Small intestine (tissue), 7 donors: Measurements from ENCODE around the gene CNIH2. TPM values are rescaled to one million over a fixed set of nuclear protein-coding genes. Genes with fewer than 3 reads are reported as not detected.
"Not testable (repeated sequence)": the region's sequence is repeated elsewhere in the genome, so short reads cannot be mapped to it uniquely, and the experiment has no call there.

ENCODE experiments used
- DNase-seq, 2 donors: peaks; one replicate each; pipeline versions ENCODE4 v3.0.0 to v3.0.0-alpha.2; 2013
- FAIRE-seq: peaks from 2 replicates; lab custom pipeline; 2012; peaks lifted over from hg19 to GRCh38; lab: Jason Lieb, UNC
- H3K27ac ChIP-seq, 3 donors: one replicate each; pipeline ENCODE4 v1.5.1; 2013; ENCODE audit warnings: low read length in 2 of 3, mild to moderate bottlenecking in 2 of 3, control low read depth in 1 of 3, inconsistent platforms in 1 of 3, low read depth in 1 of 3, moderate library complexity in 1 of 3
- H3K27me3 ChIP-seq, 3 donors: one replicate each; pipeline ENCODE4 v1.6.1; 2013; ENCODE audit warnings: low read length in 3 of 3, inconsistent platforms in 1 of 3; ENCODE audit not compliant: control insufficient read depth in 3 of 3, insufficient read depth in 3 of 3
- H3K36me3 ChIP-seq, 3 donors: one replicate each; pipeline ENCODE4 v1.6.1; 2013; ENCODE audit warnings: low read length in 3 of 3, inconsistent platforms in 1 of 3, low read depth in 1 of 3, mild to moderate bottlenecking in 1 of 3, moderate library complexity in 1 of 3; ENCODE audit not compliant: control insufficient read depth in 3 of 3, insufficient read depth in 2 of 3
- H3K4me1 ChIP-seq, 3 donors: one replicate each; pipeline ENCODE4 v1.6.1; 2013; ENCODE audit warnings: low read length in 2 of 3, inconsistent platforms in 1 of 3, low read depth in 1 of 3, mild to moderate bottlenecking in 1 of 3, moderate library complexity in 1 of 3; ENCODE audit not compliant: control insufficient read depth in 3 of 3, insufficient read depth in 2 of 3
- H3K4me3 ChIP-seq, 3 donors: one replicate each; pipeline ENCODE4 v1.5.1; 2013; ENCODE audit warnings: low read length in 3 of 3, control low read depth in 1 of 3, inconsistent platforms in 1 of 3, low read depth in 1 of 3, mild to moderate bottlenecking in 1 of 3, moderate library complexity in 1 of 3
- H3K9me3 ChIP-seq, 2 donors: one replicate each; pipeline ENCODE4 v1.6.1; 2013; ENCODE audit warnings: low read depth in 1 of 2, low read length in 1 of 2; ENCODE audit not compliant: control insufficient read depth in 2 of 2, insufficient read depth in 1 of 2
- WGBS, 3 donors: extraction: QIAGEN DNeasy Blood & Tissue Kit; methylation state at CpG; one replicate each; pipeline ENCODE4 v1.1.7; 2013; 5-methylcytosine and 5-hydroxymethylcytosine counted together
- polyA plus RNA-seq, 4 donors: library from polyadenylated mRNA; stranded (reverse) in 3 of 4; unstranded in 1 of 4; fragments of 200-250 nt in 3 of 4; fragments of 120-200 nt in 1 of 4; gene quantifications; one replicate each; pipeline versions ENCODE4 v1.2.1 to v1.2.3, GENCODE V29; 2013
- donor health status: healthy with polysubstance abuse.
- donor health status: control.
- donor health status: control.
- donor health status: Bipolar disorder and iron deficiency.
- donor health status: healthy.

The CNIH2 gene
- polyA plus RNA-seq, 4 donors = 0.81 to 3.4 (median 0.99) TPM

DNA sequence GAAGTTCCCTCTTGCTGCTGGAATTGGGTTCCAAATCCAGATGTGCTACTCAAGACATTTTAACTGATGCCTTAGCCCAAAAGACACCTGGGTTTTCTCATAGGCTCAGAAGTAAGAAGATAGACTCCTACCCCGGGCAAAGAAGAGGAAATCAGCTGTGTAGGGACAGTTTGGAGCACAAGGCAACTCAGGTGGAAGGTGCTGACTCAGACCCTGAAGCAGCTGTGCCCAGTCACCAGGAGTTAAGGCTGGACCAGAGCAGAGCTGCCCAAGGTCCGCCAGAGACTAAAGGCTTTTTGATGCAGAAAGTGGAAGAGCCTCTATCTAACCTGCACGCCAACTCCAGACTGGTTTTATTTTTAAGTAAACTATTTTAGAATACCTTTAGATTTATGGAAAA, 30.2 kb upstream of the CNIH2 start:
- no peak for DNase-seq
- Histone ChIP-seq H3K27ac (no peak overlapping the region), H3K4me1 (no peaks in the 10 kb centered on the region), H3K27me3 (no peaks in the 10 kb centered on the region), H3K9me3 (no peaks in the 10 kb centered on the region), H3K36me3 (peaks cover 0 to 50% (median 0%) of the 10 kb centered on the region in 3 donors), H3K4me3 (no peak overlapping the region)
- 86 to 92% (median 89%) methylated on average over 3 of the region's 3 CpGs for WGBS, 3 donors
- no peak for FAIRE-seq

DNA sequence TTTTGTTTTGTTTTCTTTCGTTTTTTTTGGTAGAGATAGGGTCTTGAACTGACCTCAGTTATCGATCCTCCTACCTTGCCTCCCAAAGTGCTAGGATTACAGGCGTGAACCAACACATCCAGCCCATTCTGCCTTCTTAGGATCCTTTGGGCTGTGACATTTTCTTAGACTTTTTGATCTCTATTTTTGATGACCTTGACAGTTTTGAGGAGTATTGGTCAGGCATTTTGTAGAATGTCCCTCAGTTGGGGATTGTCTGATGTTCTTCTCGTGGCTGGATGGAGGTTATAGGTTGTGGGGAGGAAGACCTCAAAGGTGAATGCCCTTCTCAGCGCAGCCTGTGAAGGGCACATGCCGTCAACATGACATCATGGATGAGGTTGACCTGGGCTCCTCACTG, 29.1 kb upstream of the CNIH2 start:
- no peaks in the 10 kb centered on the region for H3K27me3 ChIP-seq
- FAIRE-seq = no peak
- H3K36me3 ChIP-seq = peaks cover 0 to 39% (median 0%) of the 10 kb centered on the region in 3 donors
- WGBS, 3 donors = 84 to 91% (median 84%) methylated on average over 6 of the region's 6 CpGs
- no peak for DNase-seq
- no peak overlapping the region for H3K4me3 ChIP-seq
- H3K9me3 ChIP-seq = no peaks in the 10 kb centered on the region
- H3K4me1 ChIP-seq = no peaks in the 10 kb centered on the region
- no peak overlapping the region for H3K27ac ChIP-seq

DNA sequence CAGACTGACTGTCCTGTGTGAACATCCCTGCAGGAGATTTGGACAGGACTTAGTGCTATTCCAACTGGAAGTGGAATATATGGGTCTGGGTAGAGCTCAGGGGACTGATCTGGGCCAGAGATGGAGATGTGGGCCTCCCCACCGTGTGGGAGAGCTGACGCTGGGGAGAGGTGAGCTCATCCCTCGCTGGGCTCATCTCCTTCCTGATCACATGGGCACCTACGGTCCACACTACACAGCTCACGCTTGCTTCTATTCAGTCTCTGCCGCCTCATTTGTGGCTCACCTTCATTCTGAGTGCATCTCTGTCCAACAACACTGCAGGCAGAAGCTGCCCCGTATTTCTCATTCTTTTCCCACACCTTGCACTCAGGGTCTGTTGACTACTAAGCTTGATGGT, 26.2 kb upstream of the CNIH2 start:
- H3K27me3 ChIP-seq = peaks cover 0 to 11% (median 0%) of the 10 kb centered on the region in 3 donors
- FAIRE-seq = no peak
- no peak for DNase-seq
- peaks cover 0 to 2% (median 0%) of the 10 kb centered on the region in 3 donors for H3K4me1 ChIP-seq
- 79 to 82% (median 81%) methylated on average over 7 of the region's 7 CpGs for WGBS, 3 donors
- H3K4me3 ChIP-seq = no peak overlapping the region
- H3K9me3 ChIP-seq = no peaks in the 10 kb centered on the region
- no peak overlapping the region for H3K27ac ChIP-seq
- H3K36me3 ChIP-seq = peaks cover 0 to 20% (median 0%) of the 10 kb centered on the region in 3 donors

DNA sequence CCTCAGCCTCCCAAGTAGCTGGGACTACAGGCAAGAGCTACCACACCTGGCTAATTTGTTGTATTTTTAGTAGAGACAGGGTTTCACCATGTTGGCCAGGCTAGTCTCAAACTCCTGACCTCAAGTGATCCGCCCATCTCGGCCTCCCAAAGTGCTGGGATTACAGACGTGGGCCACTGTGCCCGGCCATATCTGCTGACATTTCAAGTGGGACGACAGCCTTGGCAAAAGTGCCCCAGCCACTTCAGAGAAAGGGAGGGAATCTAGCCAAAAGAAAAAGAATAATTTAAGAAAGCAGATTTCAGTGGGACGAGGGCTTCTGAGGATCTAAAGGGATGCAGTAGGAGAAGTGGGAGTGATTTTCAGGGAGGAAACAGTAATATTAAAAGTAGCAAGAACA, 24.9 kb upstream of the CNIH2 start:
- DNase-seq, H3K4me3 ChIP-seq, H3K27ac ChIP-seq, FAIRE-seq, H3K9me3 ChIP-seq, H3K4me1 ChIP-seq: not testable (repeated sequence)
- Histone ChIP-seq H3K36me3 (peaks cover 0 to 15% (median 0%) of the 10 kb centered on the region in 3 donors), H3K27me3 (peaks cover 0 to 16% (median 0%) of the 10 kb centered on the region in 3 donors)
- 79 to 86% (median 85%) methylated on average over 6 of the region's 6 CpGs for WGBS, 3 donors

DNA sequence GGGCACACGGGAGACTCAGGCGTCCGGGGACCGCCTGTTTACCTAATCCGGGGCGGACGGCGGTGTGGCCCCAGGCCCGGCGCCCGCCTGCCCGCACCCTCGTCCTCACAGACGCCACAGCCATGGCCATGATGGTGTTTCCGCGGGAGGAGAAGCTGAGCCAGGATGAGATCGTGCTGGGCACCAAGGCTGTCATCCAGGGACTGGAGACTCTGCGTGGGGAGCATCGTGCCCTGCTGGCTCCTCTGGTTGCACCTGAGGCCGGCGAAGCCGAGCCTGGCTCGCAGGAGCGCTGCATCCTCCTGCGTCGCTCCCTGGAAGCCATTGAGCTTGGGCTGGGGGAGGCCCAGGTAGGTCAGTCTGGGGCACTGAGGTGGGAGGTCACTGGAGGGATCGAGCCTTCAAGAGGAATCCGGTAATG, 19.5 kb upstream of the CNIH2 start:
- FAIRE-seq (no peak), DNase-seq (no peak)
- H3K4me1 ChIP-seq = peaks cover 0 to 14% (median 0%) of the 10 kb centered on the region in 3 donors
- peak overlapping the region; percentile 89 to 98 (median 95) for H3K4me3 ChIP-seq
- 5 to 8% (median 6%) methylated on average over 21 to 28 of the region's 28 CpGs for WGBS, 3 donors
- H3K27me3 ChIP-seq = peaks cover 0 to 16% (median 0%) of the 10 kb centered on the region in 3 donors
- H3K9me3 ChIP-seq = no peaks in the 10 kb centered on the region
- peaks cover 0 to 39% (median 1%) of the 10 kb centered on the region in 3 donors for H3K36me3 ChIP-seq
- peak overlapping the region in 2 of 3 donors; percentile 47 to 61 for H3K27ac ChIP-seq

DNA sequence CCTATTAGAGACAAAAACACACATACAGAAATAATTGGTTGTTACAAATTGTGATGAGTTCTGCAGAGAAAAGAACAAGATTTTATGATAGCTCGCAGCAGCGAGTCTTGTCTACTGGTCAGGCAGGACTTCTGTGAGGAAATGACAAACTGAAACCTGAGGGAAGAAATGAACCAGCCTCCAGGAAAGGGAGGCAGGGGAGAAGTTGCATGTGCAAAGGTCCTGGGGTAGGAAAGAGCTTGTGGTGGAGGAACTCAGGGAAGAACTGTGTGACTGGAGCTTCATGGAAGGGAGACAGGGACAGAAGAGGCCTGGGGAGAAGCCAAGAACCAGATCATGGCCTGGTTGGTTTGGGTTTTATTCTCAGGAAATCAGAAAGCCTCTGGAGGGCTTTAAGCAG, 18.8 kb upstream of the CNIH2 start:
- WGBS, 3 donors = 98 to 100% (median 99%) methylated on average over 2 of the region's 2 CpGs
- peaks cover 0 to 14% (median 0%) of the 10 kb centered on the region in 3 donors for H3K4me1 ChIP-seq
- DNase-seq = no peak
- H3K4me3 ChIP-seq = no peak overlapping the region
- H3K27me3 ChIP-seq = peaks cover 0 to 16% (median 0%) of the 10 kb centered on the region in 3 donors
- peaks cover 0 to 46% (median 2%) of the 10 kb centered on the region in 3 donors for H3K36me3 ChIP-seq
- no peaks in the 10 kb centered on the region for H3K9me3 ChIP-seq
- FAIRE-seq = no peak
- H3K27ac ChIP-seq = no peak overlapping the region

DNA sequence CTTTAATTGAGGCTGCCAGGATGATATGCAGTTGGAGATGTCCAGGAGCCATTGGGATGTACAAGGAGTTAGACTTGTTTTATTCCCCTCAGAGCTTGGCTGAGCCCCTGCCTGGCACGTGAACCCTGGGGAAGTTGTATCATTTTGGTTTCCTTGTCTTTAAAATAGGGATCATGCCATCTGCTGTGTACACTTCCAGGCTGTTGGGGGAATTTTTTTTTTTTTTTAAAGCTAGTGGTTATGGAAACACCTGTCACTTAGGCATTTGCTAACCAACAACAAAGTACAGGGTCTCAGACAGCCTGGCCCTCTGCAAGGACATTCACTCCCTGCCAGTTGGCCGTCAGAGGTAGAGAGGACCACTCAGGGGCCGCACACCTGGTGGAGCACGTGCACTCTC, 18.0 kb upstream of the CNIH2 start:
- H3K9me3 ChIP-seq = no peaks in the 10 kb centered on the region
- DNase-seq (no peak), FAIRE-seq (no peak)
- H3K4me3 ChIP-seq = no peak overlapping the region
- H3K27me3 ChIP-seq = peaks cover 0 to 16% (median 0%) of the 10 kb centered on the region in 3 donors
- H3K27ac ChIP-seq = no peak overlapping the region
- H3K4me1 ChIP-seq = peaks cover 0 to 14% (median 0%) of the 10 kb centered on the region in 3 donors
- WGBS, 3 donors = 93 to 97% (median 94%) methylated on average over 4 of the region's 4 CpGs
- H3K36me3 ChIP-seq = peaks cover 0 to 53% (median 2%) of the 10 kb centered on the region in 3 donors

DNA sequence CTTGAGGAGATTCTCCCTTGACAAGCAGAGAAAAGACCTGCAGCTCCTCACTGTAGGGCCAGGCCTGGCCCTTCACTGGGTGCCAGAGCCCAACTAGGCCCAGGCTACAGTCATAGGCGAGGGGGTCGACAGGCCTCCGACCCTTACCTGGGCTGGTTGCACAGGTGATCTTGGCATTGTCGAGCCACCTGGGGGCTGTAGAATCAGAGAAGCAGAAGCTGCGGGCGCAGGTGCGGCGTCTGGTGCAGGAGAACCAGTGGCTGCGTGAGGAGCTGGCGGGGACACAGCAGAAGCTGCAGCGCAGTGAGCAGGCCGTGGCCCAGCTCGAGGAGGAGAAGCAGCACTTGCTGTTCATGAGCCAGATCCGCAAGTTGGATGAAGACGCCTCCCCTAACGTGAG, 16.4 kb upstream of the CNIH2 start:
- Histone ChIP-seq H3K4me3 (no peak overlapping the region), H3K4me1 (peaks cover 0 to 14% (median 0%) of the 10 kb centered on the region in 3 donors), H3K36me3 (peaks cover 0 to 70% (median 2%) of the 10 kb centered on the region in 3 donors), H3K27me3 (peaks cover 0 to 8% (median 0%) of the 10 kb centered on the region in 3 donors), H3K9me3 (no peaks in the 10 kb centered on the region), H3K27ac (no peak overlapping the region)
- 95 to 97% (median 96%) methylated on average over 16 of the region's 16 CpGs for WGBS, 3 donors
- FAIRE-seq (no peak), DNase-seq (no peak)

DNA sequence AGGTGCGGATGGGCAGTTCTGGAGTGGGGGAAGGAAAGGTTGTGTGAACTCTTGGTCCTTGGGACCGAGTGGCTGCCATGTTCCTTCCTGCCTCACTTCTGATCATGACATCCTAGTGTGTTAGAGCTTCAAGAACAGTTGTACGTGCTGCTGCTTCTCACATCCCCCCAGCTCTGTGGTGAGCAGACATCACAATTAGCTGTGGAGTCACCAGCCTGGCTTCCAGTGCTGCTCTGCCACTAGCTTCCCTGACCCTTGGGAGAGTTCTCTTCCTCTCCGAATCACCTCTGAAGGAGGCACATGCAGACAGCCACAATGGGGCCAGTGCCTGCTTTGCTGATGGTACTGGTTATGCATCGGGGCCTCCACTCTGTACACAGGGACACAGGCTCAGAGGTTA, 15.8 kb upstream of the CNIH2 start:
- Histone ChIP-seq H3K27ac (no peak overlapping the region), H3K9me3 (no peaks in the 10 kb centered on the region), H3K4me3 (no peak overlapping the region), H3K36me3 (peaks cover 0 to 72% (median 2%) of the 10 kb centered on the region in 3 donors), H3K27me3 (peaks cover 0 to 2% (median 0%) of the 10 kb centered on the region in 3 donors), H3K4me1 (peaks cover 0 to 15% (median 0%) of the 10 kb centered on the region in 3 donors)
- WGBS, 3 donors = 93 to 95% (median 95%) methylated on average over 5 of the region's 5 CpGs
- no peak for DNase-seq
- FAIRE-seq = no peak
